SU-DHL-6 (cell line): ENCODE results near the gene NSMCE4A.

Source experiments
- CTCF ChIP-seq: fragments of 200-600 bp; sonication (generic); IDR thresholded peaks from one replicate; pipeline ENCODE4 v1.5.1; 2017; ENCODE audit warnings: antibody characterized with exemption, mild to moderate bottlenecking, low read length, moderate library complexity; ENCODE audit not compliant: insufficient read depth, poor library complexity, severe bottlenecking
- EZH2phosphoT487 ChIP-seq: fragments of 200-600 bp; sonication (generic), shearing (Covaris generic); conservative IDR thresholded peaks from 2 replicates; pipeline ENCODE4 v1.6.1; 2018; ENCODE audit warnings: mild to moderate bottlenecking, antibody characterized with exemption, low read length, moderate library complexity, mixed read lengths

GRCh38 chr10:121927318-121927840 lies 47.6 kb downstream of the NSMCE4A start:
- no peak for TF ChIP-seq CTCF
- no peak for TF ChIP-seq EZH2phosphoT487
